Germinal center (tissue), 1 donor: Measurements from ENCODE around the gene SLC5A4.
"Not testable (repeated sequence)": the region's sequence is repeated elsewhere in the genome, so short reads cannot be mapped to it uniquely, and the experiment has no call there.

ENCODE experiments used
- DNase-seq: peaks from one replicate; pipeline ENCODE4 v3.0.0; 2012; ENCODE audit warnings: mixed read lengths, low spot score

SLC5A4 gene

DNA sequence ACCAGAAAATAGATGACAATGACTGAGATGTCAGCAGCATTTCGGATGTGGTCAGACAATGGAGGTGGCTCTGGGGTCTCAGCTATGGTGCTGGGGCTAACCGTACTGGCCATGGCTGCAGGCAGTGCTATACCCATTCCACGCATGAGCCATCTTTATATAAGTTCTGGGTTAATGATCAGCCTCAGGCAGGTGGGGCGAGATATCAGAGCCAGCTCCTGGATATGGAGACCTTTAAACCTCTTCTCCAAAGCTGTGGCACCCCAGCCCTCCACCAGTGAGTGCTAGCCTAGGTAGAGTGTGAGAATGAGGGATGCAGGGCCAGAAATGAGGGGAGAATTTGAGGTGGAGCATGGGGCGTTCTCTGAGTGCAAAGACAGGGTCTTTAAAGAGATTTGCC is at the start of gene SLC5A4:
Gene SLC5A4, minus strand, starts transcription at position 131 of the 400 bp plus-strand sequence. Its CDS starts 18 bp downstream, at position 113.
- DNase-seq = no peak

GRCh38 chr22:32293921-32294320 is 38.8 kb upstream of the SLC5A4 start:
- DNase-seq = not testable (repeated sequence)

- no peak for DNase-seq
Observed at GRCh38 chr22:32286290-32286840, 31.2 kb upstream of the SLC5A4 start.

DNA sequence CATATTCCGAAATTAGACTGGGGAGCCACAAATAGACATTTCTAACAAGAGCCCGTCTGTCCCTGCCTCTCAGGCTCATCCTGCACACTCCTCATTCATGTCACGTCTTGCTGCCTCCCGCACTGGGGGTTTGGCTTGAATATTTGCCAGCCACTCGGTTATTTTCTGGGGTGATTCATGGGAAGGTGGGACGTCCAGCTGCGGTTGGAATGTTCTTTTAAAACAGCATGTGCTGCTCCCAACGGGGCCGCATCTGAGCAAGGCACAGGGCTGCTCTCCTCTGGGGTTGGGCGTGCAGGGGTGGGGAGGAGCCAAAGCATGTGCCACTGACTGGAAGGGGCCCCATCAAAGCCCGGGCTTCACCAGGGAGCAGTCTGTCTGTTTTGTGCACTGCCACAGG is 25.9 kb upstream of the SLC5A4 start:
- DNase-seq = no peak

DNA sequence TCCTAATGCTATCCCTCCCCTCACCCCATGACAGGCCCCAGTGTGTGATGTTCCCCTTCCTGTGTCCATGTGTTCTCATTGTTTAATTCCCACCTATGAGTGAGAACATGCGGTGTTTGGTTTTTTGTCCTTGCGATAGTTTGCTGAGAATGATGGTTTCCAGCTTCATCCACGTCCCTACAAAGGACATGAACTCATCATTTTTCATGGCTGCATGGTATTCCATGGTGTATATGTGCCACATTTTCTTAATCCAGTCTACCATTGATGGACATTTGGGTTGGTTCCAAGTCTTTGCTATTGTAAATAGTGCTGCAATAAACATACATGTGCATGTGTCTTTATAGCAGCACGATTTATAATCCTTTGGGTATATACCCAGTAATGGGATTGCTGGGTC is 20.2 kb upstream of the SLC5A4 start:
- DNase-seq = not testable (repeated sequence)

DNA sequence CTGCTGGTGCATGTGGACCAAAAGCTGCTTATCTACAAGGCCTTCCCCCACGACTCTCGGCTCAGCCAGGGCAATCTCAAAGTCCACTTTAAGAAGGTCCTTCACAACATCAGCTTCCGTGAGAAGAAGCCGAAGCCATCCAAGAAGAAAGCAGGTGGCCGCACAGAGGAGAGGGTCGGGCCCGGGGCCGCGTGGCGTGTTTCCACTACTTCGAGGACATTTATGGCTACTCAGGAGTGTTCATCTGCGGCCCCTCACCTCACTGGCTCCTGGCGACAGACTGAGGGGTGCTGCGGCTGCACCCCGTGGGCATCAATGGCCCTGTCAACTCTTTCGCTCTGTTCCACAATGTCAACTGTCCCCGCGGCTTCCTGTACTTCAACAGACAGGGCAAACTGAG is 16.2 kb upstream of the SLC5A4 start:
- DNase-seq = no peak

GRCh38 chr22:32270641-32271369 is 15.7 kb upstream of the SLC5A4 start:
- no peak for DNase-seq

GRCh38 chr22:32269316-32269715 is 14.2 kb upstream of the SLC5A4 start:
- DNase-seq = no peak

DNA sequence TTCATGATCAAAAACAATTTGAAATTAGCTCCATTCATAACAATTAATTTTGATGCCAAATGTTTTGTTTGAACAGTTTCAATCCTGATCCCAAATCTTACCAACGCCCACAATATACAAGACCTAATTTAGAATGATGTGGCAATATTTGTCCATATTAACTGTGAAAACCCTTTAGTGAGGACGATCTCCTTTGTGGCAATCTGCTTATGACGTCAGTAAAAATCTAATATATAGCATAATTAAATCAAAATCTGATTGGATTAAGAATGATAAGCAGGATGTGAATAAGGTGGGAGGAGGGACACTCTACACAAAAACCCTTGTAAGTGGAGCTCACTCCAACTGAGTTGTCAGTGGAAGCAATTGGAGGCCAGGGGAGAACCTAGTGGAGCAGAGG is 11.9 kb upstream of the SLC5A4 start:
- DNase-seq = no peak

- peak; percentile 40 for DNase-seq
Observed at GRCh38 chr22:32265882-32266767, 11.0 kb upstream of the SLC5A4 start.

DNA sequence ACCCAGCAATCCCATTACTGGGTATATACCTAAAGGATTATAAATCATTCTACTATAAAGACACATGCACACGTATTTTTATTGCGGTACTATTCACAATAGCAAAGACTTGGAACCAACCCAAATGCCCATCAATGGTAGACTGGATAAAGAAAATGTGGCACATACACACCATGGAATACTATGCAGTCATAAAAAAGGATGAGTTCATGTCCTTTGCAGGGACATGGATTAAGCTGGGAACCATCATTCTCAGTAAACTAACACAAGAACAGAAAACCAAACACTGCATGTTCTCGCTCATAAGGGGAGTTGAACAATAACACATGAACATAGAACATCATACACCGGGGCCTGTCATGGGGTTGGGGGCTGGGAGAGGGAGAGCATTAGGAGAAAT is 8.5 kb upstream of the SLC5A4 start:
- not testable (repeated sequence) for DNase-seq

- DNase-seq = no peak
Observed at GRCh38 chr22:32261306-32261705, 6.2 kb upstream of the SLC5A4 start.

- DNase-seq = no peak
Observed at GRCh38 chr22:32258791-32259190, 3.6 kb upstream of the SLC5A4 start.

GRCh38 chr22:32255726-32256125 is 579 bp upstream of the SLC5A4 start:
- DNase-seq = no peak

DNA sequence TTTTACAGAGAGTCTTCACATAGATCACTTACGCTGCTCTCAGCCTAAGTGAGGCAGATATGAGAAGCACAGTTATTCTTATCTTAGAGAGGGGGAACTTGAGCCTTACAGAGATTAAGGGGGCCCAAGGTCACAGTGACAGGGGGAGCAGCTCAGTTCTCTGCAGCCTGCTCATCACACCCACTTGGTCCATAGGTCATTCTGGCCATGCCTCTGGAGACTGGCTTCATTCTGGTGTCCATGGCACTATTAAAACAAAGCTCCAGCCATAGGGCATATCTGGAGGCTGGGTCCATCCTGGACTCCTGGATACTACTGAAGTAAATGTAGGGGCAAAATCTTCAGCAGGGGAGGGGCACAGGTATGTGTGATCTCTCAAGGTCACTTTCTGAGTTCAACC is 5.9 kb downstream of the SLC5A4 start:
- DNase-seq = no peak

- no peak for DNase-seq
Observed at GRCh38 chr22:32248276-32248675, 6.9 kb downstream of the SLC5A4 start.

GRCh38 chr22:32246166-32246565 is 9.0 kb downstream of the SLC5A4 start:
- DNase-seq = no peak

GRCh38 chr22:32245042-32245441 is 10.1 kb downstream of the SLC5A4 start:
- no peak for DNase-seq

DNA sequence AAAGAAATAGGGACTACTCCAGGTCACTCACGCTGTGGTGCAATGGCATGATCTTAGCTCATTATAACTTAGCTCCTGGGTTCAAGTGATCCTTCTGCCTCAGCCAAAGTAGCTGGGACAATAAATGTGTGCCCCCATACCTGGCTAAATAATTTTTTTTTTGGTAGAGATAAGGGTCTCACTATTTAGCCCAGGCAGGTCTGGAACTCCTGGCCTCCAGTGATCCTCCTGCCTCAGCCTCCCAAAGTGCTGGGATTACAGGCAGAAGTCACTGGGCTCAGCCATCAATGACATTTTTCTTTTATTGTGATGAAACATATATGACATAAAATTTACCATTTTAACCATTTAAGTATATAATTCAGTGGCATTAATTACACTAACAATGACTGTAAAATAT is 10.6 kb downstream of the SLC5A4 start:
- no peak for DNase-seq

DNA sequence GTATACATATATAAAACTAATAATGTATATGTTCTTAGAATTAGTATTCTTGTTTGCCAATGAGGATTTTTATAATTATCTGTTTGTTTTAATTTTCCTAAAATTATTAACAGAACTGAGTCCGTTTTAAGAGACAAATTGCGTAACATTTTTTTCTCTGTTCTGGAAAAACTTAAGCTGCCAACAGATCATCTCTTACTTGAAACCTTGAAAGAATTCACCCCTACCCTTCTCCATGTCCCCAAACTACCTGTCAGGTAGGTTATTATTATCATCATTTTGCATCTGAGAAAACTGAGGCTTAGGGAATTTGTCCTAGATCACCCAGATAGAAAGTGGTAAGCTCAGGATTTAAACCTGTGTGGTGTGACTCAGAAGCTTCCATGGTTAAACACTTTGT is 14.7 kb downstream of the SLC5A4 start:
- DNase-seq = no peak

DNA sequence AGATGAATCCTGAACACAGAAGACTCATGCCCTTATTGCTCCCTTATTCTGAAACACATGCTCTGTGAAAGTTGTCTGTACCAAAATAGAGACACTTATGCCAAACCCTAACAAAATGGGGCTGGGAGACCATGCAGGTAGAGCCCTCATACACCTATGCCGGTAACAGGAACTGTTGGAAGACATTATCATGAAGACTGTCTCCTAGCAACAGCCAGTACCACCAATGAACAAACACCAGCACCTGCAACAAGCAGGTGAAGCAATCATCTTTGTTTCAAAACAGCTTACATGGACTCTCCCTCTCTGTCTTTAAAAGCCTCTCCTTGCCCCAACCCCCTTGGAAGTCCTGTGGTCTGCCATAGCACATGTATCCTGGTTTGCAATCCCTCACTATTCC is 17.2 kb downstream of the SLC5A4 start:
- no peak for DNase-seq

DNA sequence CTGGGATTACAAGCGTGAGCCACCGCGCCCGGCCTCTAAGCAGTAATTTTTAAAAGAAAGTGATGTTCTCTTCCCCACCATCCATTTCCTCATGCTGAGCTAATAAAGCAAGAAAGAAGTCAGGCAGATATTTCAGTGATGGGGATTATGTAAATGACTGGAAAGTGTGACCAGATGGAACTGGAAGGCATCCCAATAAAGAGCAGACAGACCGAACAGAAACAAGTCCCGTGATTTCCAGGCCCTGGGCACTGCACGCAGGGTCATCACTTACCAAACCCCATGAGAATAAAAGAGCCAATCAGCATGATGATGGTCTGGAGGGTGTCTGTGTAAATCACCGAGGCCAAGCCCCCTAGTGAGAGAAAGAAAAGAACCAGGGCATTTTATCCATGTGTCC is 18.2 kb downstream of the SLC5A4 start:
- DNase-seq = no peak

DNA sequence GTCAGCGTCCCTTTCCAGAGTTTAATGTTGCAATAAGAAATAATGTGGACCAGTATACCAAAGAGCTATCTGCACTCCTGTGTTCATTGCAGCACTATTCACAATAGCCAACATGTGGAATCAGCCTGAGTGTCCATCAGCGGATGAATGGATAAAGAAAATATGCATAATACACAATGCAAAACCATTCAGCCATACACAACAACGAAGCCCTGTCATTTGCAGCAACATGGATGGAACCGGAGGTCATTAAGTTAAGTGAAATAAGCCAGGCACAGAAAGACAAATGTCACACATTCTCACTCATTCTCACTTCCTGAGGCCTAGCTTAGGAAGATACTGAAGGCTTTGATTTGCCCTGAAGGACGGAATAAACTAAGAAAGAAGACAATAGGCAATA is 22.1 kb downstream of the SLC5A4 start:
- DNase-seq = no peak
